ENCODE results near the gene CNR2.

GRCh38 chr1:23825762-23826522 is 87.2 kb downstream of the CNR2 start:
- TF ChIP-seq POLR2A (IDR thresholded peaks at IDR 0.05; ENCODE audit: low read depth, low read length) (no peak), POLR2AphosphoS5 (IDR thresholded peaks at IDR 0.05; ENCODE audit: low read depth, low read length) (no peak)
